GM18511 (cell line): ENCODE measurements around the gene PPP1R3D.
A peak's percentile ranks its signal among the peaks of the same experiment; 100 is the strongest.

Source experiments
- ATAC-seq: cut with Tn5 transposase; IDR thresholded peaks from one replicate; pipeline ENCODE4 v1.9.1; 2021; ENCODE audit warnings: mild to moderate bottlenecking, moderate library complexity; ENCODE audit not compliant: unreplicated experiment

Gene PPP1R3D

DNA sequence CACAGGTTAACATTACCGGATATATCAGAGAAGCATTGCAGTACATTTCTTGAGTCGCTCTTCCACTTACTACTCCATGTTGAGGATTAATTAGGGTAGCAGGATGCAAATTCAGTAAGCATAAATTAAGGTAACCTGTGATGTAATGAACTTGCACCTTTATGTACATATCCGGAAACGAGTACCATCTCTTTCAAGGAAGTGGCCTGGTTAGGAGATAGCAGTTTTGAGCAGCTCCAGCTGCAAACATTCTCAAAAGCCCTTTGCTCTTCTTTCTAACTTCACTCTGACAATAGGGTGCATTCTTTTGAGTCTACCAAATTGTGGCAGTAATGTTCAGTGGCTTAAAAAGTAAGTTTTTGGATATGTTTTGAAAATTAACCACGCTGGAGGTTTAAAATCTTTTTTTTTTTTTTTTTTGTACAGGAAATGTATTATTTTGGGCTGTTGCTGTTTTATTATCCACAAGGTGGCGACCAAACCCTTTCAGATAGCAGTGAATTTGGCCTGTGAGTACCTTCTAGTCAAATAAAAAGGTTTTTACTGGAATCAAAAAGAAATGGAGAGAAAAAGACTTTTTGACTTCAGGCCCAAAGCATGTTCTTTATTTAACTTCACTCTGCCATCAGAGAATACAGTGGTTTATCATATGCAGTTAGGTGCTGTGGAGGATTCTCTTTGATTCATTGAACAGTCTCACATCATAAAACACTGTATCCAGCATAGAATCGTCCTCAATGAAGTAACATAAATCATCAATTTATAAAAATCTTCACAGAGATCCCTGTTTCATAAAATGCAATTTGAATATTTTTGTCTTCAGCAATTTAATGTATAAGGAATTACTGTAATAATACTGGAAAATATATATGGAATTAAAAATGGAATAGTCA, 9.0 kb upstream of the PPP1R3D start:
- ATAC-seq: peak; percentile 79

- ATAC-seq: no peak
These were observed 8.1 kb upstream of the PPP1R3D start for GRCh38 chr20:59948212-59948611.

DNA sequence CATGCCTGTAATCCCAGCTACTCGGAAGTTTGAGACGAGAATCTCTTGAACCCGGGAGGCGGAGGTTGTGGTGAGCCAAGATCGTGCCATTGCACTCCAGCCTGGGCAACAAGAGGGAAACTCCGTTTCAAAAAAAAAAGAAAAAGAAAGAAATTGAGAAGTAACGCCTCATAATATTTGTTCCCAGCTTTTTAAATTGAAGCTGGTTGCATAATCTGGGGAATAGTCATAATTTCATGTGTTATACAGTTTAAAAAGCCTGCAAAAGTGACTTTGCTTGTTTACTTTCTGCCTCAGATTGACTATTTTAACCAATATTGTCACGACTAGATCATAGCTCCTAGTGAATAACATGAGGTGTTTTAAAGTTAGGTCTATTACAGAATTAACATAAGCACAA, 7.3 kb upstream of the PPP1R3D start:
- no peak for ATAC-seq

DNA sequence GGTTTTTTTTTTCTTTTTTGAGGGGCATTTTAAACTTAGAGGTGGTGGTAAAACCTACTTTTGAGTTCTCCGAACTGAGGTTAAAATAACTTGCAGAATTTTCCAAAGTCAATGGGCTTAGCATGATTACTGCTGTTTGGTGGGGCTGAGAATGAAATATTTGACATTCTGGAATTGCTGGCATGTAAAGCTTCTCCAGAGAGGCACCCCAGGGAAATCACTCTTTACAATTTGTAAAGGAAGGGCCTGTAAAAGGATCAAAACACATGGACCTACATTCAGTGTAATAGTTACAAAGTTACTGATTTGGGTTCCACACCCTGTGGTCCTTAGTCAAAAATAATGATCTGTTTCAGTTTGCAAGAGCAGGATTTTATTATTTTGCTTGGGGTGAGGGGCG, 5.6 kb upstream of the PPP1R3D start:
- no peak for ATAC-seq

DNA sequence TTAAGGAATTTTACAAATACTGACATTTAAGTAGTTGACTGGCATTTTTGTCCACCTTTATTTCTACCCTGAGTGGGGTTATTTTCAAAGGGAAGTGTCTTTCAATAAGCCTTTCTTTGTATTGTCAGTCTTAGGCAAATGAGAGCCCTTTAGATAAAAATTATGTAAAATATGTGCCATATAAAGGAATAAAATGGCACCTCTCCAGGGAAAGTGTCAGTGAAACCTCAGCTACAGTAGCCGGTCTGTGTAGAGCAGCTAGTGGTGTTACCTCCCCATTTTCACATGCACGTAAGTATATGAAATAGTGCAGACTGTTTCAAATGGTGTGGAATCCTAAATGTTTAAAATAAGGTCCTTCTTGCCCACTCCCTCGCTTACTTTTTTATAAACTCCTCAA, 5.1 kb upstream of the PPP1R3D start:
- ATAC-seq: no peak

- no peak for ATAC-seq
These were observed 4.6 kb upstream of the PPP1R3D start for GRCh38 chr20:59944726-59945125.

- no peak for ATAC-seq
These were observed 2.1 kb upstream of the PPP1R3D start for GRCh38 chr20:59942245-59942644.

DNA sequence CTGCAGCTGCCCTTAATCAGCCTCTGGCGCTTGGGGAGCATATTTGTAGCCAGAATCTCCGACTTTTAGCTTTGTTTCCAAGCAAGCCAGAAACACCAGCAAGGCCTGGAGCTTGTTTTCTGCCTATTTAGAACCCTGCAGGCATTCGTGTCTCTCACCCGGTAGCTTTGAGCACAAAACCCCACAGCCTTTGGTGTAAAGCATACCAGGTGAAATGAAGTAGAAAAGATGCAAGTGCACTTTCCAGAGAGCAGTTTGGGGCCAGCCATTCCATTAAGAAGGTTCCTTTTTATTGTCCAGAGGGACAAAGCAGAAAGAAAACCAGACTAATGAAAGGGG, 820 bp upstream of the PPP1R3D start:
- no peak for ATAC-seq

- peak; percentile 48 for ATAC-seq
These were observed 301 bp downstream of the PPP1R3D start for GRCh38 chr20:59939879-59940128.

- no peak for ATAC-seq
These were observed 840 bp downstream of the PPP1R3D start for GRCh38 chr20:59939052-59939878.

- no peak for ATAC-seq
These were observed 1.4 kb downstream of the PPP1R3D start for GRCh38 chr20:59938696-59939051.

DNA sequence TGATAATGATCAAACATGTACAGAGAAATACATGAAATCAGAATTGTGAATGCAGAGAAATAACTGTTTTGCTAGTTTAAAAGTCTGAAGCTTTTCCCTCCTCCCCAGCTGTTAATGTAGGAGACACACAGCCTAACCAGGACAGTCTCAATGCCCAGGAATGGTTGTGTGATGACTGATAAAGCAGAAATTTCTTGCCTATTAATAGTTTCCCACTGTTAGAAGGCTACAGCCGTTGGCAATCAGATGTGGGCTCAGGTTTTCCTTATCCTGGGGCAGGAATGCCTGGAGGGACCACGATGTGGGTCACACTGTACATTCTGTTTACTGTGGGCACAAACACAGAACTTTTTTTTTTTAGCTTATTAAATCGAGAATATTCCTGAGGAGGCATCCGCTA, 1.9 kb downstream of the PPP1R3D start:
- no peak for ATAC-seq

DNA sequence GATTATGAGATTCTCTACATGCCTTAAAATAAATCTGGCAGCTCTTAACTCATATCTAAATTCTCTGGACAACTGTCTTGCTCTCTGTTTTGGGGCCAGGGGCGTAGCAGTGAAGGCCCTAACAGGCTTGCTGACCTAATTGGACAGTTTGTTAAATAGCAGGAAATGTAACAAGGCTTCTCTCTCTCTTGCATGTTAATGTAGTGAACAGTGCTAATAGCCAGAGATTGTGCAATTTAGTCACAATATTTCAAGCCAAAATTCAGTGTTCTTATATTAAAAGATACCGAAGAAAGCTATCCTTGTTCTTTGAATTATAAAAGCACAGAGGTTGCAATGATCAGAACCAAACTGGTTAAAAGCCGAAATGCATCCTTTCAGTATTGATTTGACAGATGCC, 3.0 kb downstream of the PPP1R3D start:
- ATAC-seq: no peak

- no peak for ATAC-seq
These were observed 3.7 kb downstream of the PPP1R3D start for GRCh38 chr20:59936409-59936808.

GRCh38 chr20:59935457-59936185, 4.5 kb downstream of the PPP1R3D start:
- ATAC-seq: no peak

DNA sequence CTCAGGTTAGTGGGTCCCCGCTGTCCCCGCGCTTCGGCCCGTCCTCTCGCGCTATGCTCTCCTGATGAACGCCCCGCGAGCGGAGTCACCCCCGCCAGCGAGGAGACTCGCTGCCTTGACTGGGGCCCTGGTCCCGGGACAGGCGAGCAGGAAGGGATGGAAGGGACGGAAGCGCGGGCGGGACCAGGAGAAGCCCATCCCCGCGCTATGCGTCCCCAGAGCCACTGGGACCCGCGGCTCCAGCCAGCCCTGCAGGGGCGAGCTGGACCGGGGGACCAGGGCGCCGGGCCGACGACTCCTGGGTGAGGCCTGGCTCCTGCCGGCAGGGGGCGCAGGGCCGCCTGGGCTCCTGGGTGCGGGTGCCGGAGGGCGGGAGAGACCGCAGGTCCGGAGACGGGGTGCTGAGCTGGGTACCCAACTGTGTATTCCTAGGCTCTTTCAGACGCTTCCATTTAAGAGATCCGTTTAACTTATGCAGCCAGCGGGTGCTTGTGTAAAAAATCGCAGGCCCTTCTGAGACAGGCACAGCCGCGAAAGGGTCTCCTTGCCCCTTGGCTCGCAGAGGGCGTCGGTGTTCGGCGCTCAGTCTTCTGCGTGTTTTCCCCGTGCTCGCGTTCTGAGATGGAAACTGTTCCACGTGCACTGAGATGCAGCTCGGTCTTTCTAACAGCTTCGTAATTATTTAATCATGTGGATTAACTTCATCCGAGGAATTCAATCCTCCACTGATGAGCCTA, 6.1 kb downstream of the PPP1R3D start:
- peak; percentile 96 for ATAC-seq

GRCh38 chr20:59933296-59933848, 6.7 kb downstream of the PPP1R3D start, which contains the start of gene SYCP2:
SYCP2 (minus strand) TSS chr20:59933637; CDS start chr20:59922413, 11,224 bp downstream.
- ATAC-seq: no peak

- ATAC-seq: no peak
These were observed 7.3 kb downstream of the PPP1R3D start for GRCh38 chr20:59932616-59933295.

GRCh38 chr20:59931511-59932312, 8.4 kb downstream of the PPP1R3D start:
- ATAC-seq: no peak
